Globus pallidus (tissue), 1 donor: ENCODE measurements around the gene CBLN3.

Source experiments
- DNase-seq: peaks from one replicate; pipeline ENCODE4 v3.0.0-alpha.2; 2015; ENCODE audit warnings: low spot score

The CBLN3 gene

DNA sequence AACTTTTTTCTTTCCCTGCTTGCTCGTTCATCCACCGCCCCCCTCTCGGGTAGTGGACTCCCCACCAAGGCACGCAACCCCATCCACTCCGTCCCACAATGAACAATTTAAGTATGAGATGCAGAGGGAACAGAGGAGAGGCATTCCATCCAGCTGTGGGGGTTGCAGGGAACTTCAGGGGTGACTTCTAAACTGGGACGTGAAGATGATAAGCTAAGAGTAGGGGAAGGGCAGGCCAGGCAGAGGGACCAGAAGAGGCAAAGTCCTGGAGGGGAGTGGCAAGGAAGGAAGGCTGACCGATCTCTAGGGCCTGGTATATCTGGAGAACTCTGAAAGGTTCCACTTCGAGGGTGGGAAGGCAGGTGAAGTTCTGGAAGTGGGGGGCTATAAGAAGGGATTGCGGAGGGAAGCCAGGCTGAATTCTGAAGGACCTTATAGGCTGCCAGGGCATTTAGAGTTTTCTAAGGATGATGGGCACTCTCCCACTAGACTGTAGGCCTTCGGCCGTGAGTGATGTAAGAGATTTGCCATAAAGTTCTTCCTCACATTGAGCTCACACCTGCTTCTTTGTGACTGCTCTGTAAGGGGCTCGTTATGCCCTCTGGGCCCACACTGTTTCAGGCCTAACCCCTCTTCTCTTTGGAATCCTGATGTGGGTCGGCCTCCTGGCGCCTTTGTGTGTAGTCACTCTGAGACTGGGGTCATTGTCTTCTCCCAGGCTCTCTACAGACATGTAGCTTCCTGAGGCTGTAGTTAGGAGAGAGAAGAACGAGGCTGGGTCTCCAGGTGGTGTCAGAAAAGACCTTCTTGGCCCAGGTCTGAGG is 49.3 kb downstream of the CBLN3 start:
- DNase-seq = no peak

DNA sequence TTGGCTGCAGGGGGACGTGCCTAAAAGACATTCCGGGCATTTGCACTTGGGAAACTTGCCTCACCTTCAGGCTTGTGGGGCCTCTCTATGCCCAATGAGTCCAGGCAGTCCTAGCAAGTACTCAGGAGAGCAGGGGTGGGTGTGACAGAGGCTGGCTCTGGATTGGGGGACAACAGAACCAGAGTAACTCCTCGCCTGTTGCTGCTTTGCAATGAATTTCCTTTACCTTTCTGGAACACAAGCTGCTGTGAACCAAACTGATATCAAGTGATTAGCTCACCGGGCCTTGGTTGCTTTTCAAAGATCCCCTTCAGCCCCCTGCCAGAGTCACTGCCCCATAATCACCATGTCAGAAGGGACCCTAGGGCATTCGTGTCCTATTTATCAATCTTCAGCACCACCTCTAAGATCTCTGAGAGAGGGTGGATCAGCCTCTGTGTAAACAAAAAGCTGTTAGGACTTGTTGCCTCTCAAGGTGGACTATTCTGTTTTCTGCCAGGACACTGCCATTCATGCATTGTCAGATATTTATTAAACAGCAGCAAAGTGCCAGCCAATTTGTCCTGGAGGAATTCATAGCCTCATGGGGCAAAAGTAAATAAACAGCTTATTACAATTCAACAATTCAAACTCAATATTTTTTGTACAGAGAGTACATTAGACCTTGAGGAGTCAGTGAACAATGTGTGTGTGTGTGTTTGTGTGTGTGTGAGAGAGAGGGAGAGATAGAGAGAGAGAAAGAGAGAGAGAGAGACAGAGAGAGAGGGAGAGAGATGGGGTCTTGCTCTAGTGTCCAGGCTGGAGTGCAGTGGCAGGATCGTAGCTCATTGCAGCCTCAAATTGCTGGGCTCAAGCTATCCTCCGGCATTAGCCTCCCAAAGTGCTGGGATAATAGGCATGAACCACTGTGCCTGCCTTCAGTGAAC is 50.2 kb downstream of the CBLN3 start:
- DNase-seq = no peak

DNA sequence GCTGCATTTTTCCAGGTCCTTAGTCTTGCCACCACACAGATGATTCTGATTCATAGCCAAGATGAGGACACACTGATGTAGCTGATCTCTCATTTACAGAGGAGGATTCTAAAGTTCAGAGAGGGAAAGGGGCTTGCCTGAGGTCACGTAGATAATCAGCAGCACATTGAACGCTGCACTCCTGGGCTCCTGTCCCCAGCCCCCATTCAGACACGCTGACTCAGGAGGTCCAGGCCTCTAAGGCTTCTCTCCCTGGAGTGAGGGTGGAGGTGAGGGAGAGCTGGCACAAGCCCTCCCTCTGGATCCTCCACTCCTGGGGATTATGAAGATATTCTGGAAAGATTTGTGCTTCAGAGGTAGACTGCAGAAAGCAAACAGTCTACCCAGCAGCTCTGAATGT is 51.1 kb downstream of the CBLN3 start:
- no peak for DNase-seq

DNA sequence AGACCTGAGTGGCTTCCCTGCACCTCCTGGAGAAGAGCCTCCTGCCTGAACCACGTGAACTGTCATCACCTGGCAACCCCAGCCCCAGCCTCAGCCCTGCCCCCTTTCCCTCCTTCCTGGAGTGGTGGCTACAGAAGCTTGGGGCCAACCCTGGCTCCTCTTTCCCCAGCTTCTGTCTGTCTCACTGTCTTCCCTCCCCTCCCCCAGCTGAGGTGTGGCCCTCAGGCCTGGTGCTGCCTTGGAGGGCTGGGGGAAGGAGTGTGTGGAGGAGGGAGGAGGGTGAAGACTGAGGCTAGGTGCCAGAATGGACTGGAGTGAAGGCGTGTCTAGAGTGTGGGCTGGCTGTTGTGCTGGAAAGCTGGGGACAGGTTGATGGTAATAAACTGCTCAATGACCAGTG is 51.8 kb downstream of the CBLN3 start:
- DNase-seq = no peak

DNA sequence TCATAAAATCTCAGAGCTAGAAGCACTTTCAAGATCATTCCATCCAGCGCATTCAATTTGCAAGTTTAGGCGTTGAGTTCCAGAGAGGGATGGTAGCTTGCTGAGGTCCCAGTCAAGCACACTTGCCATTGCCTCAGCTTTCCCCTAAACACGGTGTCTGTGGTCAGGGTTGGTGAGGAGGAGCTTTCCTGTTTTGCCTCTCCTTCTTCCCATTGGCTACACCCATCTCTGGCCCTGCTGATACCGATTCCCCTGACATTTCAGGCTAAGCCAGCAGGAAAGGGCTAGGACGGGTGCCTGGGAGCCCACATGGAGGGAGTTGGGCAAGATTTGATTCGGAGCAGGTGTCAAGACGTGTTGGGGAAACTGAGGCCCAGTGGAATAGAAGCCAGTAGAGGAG is 52.3 kb downstream of the CBLN3 start:
- DNase-seq = no peak
